Measurements from ENCODE around the gene AR. TPM values are rescaled to one million over a fixed set of nuclear protein-coding genes. Genes with fewer than 3 reads are reported as not detected.

AR gene
- total and polyA plus RNA-seq, 2 of the 8 experiments (the other 6 are each of a cell fraction or from before 2014, with no cell fraction given) = 7.1 to 10.7 TPM

GRCh38 chrX:67750694-67751093, 206.9 kb downstream of the AR start:
- no peaks in the 10 kb centered on the region for H3K4me1 ChIP-seq (replicated peaks in 1 of 4; ENCODE audit: control insufficient read depth in 3 of 4, insufficient read depth in 4 of 4, low read length in 3 of 4)
- H3K56ac ChIP-seq (replicated peaks; ENCODE audit: insufficient read length, low read depth, low read length) = no peak overlapping the region
- ChIA-PET CTCF (ENCODE audit: partially characterized antibody) (no interaction called here), POLR2A (ENCODE audit: partially characterized antibody) (no interaction called here)
- H3K9me3 ChIP-seq (ENCODE audit: insufficient read depth in 2 of 2, low read depth in 1 of 2, low read length in 1 of 2) = no peaks in the 10 kb centered on the region
- H4K20me1 ChIP-seq (replicated peaks in 1 of 2; ENCODE audit: control insufficient read depth in 1 of 2, insufficient read depth in 2 of 2, low read length in 2 of 2) = no peaks in the 10 kb centered on the region
- H2AFZ ChIP-seq (ENCODE audit: low read length) = no peak overlapping the region
- no peak overlapping the region for H3K27ac ChIP-seq (ENCODE audit: low read depth, low read length)
- no peak overlapping the region for H3K23ac ChIP-seq (ENCODE audit: insufficient read length)
- H2BK120ac ChIP-seq (replicated peaks; ENCODE audit: low read depth, low read length) = no peak overlapping the region
- no peak overlapping the region for H3K4ac ChIP-seq (replicated peaks; ENCODE audit: insufficient read length, low read depth, low read length)
- no peak overlapping the region for H3K9ac ChIP-seq (replicated peaks in 1 of 4; ENCODE audit: extremely low read depth in 1 of 4, low read depth in 3 of 4, low read length in 3 of 4)
- no peak overlapping the region for H3K4me2 ChIP-seq (ENCODE audit: insufficient read depth in 1 of 2, low read depth in 2 of 2, low read length in 2 of 2)
- FAIRE-seq (no peak), DNase-seq (ENCODE audit: low read depth in 1 of 2, low spot score in 2 of 2) (no peak)
- H2BK20ac ChIP-seq (ENCODE audit: low read length) = no peak overlapping the region
- no peak overlapping the region for H4K91ac ChIP-seq (replicated peaks; ENCODE audit: insufficient read length, low read length)
- H3K36me3 ChIP-seq (ENCODE audit: control insufficient read depth in 2 of 4, insufficient read depth in 4 of 4, low read length in 3 of 4) = no peaks in the 10 kb centered on the region
- no peaks in the 10 kb centered on the region for H3K79me2 ChIP-seq (ENCODE audit: control insufficient read depth in 1 of 2, insufficient read depth in 2 of 2, low read length in 2 of 2)
- 67% methylated on average over 2 of the region's 2 CpGs; no CpG with 5 or more reads in 1 of the 2 experiments for WGBS, 2 experiments (ENCODE audit: extremely low coverage in 1 of 2, insufficient coverage in 1 of 2, insufficient read length in 1 of 2, insufficient replicate concordance in 2 of 2, low coverage in 1 of 2, low lambda C conversion rate in 2 of 2, missing lambda C conversion rate in 1 of 2)
- no peak overlapping the region for H4K5ac ChIP-seq (ENCODE audit: insufficient read length, low read depth, low read length)
- no peaks in the 10 kb centered on the region for H3K79me1 ChIP-seq (ENCODE audit: low read depth, low read length)
- no peak overlapping the region for H4K8ac ChIP-seq (ENCODE audit: extremely low read depth, insufficient read depth, low read length)
- H3K27me3 ChIP-seq (replicated peaks in 1 of 4; ENCODE audit: control insufficient read depth in 3 of 4, extremely low read depth in 1 of 4, insufficient read depth in 3 of 4, low read length in 3 of 4) = no peaks in the 10 kb centered on the region
- H2BK5ac ChIP-seq (ENCODE audit: low read depth, low read length) = no peak overlapping the region
- H2BK15ac ChIP-seq (ENCODE audit: low read length) = no peak overlapping the region
- no peak overlapping the region for H3K14ac ChIP-seq (ENCODE audit: insufficient read length)
- H2BK12ac ChIP-seq (ENCODE audit: low read depth, low read length) = no peak overlapping the region
- H3K4me3 ChIP-seq (ENCODE audit: extremely low read depth in 1 of 4, insufficient read depth in 2 of 4, low read depth in 3 of 4, low read length in 4 of 4) = no peak overlapping the region
- H3K18ac ChIP-seq (ENCODE audit: extremely low read depth, low read length) = no peak overlapping the region
- TF ChIP-seq POU5F1 (IDR thresholded peaks at IDR 0.05; ENCODE audit: low read depth, low read length) (no peak), SIX5 (IDR thresholded peaks at IDR 0.05; ENCODE audit: low read depth, low read length) (no peak), KDM5A (IDR thresholded peaks at IDR 0.05; ENCODE audit: low read length) (no peak), ATF2 (IDR thresholded peaks at IDR 0.05; ENCODE audit: low read length) (no peak), SRF (IDR thresholded peaks at IDR 0.05; ENCODE audit: low read depth, low read length) (no peak), YY1 (IDR thresholded peaks at IDR 0.05; ENCODE audit: low read depth, low read length) (no peak), RBBP5 (IDR thresholded peaks at IDR 0.05; ENCODE audit: borderline replicate concordance, low read depth, low read length) (no peak)
- no peaks in the 10 kb centered on the region for H3K23me2 ChIP-seq (ENCODE audit: low read depth, low read length)
- no peak overlapping the region for H2AK5ac ChIP-seq (ENCODE audit: low read depth, low read length)

Measured in H1 (cell line).